OCI-LY1 (cell line): ENCODE data around the gene TLR4.

Experiments used
- EZH2 ChIP-seq: fragments of 200-600 bp; sonication (generic), shearing (Covaris generic); IDR thresholded peaks from 2 replicates; pipeline ENCODE4 v1.8.0; 2017; ENCODE audit warnings: borderline replicate concordance, mixed run types, mild to moderate bottlenecking, antibody characterized with exemption, low read length, moderate library complexity, mixed read lengths
- TF ChIP-seq, protein P1 (sequence below): fragments of 200-600 bp; sonication (generic), shearing (Covaris generic); IDR thresholded peaks from 2 replicates; pipeline ENCODE4 v1.5.1; 2017; ENCODE audit warnings: mild to moderate bottlenecking, antibody characterized with exemption, low read length, moderate library complexity, mixed read lengths

DNA sequence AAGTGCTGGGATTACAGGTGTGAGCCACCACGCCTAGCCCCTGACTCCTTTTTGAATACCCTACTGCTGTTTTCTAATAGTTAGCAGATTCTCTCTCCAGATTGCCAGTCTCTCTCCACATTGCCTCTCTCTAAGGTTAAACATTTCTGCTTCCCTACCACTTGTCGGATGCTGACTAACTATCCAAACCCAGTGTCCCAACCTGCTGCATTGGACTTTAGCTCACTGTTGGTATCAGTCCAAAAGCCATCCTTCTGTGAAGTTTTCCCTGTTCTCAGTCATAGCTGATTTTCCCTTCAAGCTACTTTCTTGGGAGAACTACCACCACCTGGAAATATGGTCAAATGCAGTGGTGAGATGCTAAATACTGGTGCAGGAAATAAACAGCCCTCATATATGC lies 48.7 kb downstream of the TLR4 start:
- TF ChIP-seq EZH2, result no peak
- TF ChIP-seq, protein P1, sequence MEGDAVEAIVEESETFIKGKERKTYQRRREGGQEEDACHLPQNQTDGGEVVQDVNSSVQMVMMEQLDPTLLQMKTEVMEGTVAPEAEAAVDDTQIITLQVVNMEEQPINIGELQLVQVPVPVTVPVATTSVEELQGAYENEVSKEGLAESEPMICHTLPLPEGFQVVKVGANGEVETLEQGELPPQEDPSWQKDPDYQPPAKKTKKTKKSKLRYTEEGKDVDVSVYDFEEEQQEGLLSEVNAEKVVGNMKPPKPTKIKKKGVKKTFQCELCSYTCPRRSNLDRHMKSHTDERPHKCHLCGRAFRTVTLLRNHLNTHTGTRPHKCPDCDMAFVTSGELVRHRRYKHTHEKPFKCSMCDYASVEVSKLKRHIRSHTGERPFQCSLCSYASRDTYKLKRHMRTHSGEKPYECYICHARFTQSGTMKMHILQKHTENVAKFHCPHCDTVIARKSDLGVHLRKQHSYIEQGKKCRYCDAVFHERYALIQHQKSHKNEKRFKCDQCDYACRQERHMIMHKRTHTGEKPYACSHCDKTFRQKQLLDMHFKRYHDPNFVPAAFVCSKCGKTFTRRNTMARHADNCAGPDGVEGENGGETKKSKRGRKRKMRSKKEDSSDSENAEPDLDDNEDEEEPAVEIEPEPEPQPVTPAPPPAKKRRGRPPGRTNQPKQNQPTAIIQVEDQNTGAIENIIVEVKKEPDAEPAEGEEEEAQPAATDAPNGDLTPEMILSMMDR, result no peak
